Fibroblast of villous mesenchyme (primary cell): Measurements from ENCODE around the gene ADARB1. TPM values are rescaled to one million over a fixed set of nuclear protein-coding genes. Genes with fewer than 3 reads are reported as not detected.
A peak's percentile ranks its signal among the peaks of the same experiment; 100 is the strongest.
"Not testable (repeated sequence)": the region's sequence is repeated elsewhere in the genome, so short reads cannot be mapped to it uniquely, and the experiment has no call there.

ENCODE experiments used
- DNase-seq: peaks from one replicate; pipeline ENCODE4 v3.0.0-alpha.2; 2010; ENCODE audit warnings: low read depth
- H3K4me3 ChIP-seq: 2 replicates; pipeline ENCODE4 v1.5.1; 2011; ENCODE audit warnings: low read depth, mild to moderate bottlenecking, low read length
- total RNA-seq: library from RNA; depleted of rRNA; stranded (reverse); fragments of >200 nt; gene quantifications from 2 replicates; pipeline ENCODE4 v1.2.3, GENCODE V29; 2012
- TF ChIP-seq, protein P1 (sequence below): IDR thresholded peaks from 2 replicates; pipeline ENCODE4 v1.5.1; 2012; ENCODE audit warnings: low read depth, mild to moderate bottlenecking, low read length; ENCODE audit not compliant: insufficient read depth

The ADARB1 gene
- total RNA-seq, 1 donor: 16.4 TPM

DNA sequence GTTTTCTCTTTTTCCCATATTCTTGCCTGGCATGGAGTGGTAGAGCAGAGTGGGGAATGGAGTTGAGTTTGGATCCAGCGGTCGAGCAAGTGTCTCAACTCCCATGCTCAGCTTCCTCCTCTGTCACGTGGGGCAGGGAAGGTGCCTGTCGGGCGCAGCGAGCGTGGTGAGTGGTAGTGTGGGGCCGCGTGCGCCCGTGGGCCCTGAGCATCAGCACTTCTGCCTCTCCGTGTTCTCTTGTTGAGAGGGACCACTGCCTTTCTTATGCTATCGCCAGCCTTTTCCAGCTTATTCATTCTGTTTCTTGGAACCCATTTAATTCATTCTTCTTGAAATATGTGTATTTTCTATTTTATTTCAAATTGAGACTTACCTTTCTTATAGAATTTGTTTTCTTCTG is 65.1 kb downstream of the ADARB1 start:
- no peak overlapping the region for H3K4me3 ChIP-seq
- TF ChIP-seq, protein P1, sequence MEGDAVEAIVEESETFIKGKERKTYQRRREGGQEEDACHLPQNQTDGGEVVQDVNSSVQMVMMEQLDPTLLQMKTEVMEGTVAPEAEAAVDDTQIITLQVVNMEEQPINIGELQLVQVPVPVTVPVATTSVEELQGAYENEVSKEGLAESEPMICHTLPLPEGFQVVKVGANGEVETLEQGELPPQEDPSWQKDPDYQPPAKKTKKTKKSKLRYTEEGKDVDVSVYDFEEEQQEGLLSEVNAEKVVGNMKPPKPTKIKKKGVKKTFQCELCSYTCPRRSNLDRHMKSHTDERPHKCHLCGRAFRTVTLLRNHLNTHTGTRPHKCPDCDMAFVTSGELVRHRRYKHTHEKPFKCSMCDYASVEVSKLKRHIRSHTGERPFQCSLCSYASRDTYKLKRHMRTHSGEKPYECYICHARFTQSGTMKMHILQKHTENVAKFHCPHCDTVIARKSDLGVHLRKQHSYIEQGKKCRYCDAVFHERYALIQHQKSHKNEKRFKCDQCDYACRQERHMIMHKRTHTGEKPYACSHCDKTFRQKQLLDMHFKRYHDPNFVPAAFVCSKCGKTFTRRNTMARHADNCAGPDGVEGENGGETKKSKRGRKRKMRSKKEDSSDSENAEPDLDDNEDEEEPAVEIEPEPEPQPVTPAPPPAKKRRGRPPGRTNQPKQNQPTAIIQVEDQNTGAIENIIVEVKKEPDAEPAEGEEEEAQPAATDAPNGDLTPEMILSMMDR: no peak
- no peak for DNase-seq

DNA sequence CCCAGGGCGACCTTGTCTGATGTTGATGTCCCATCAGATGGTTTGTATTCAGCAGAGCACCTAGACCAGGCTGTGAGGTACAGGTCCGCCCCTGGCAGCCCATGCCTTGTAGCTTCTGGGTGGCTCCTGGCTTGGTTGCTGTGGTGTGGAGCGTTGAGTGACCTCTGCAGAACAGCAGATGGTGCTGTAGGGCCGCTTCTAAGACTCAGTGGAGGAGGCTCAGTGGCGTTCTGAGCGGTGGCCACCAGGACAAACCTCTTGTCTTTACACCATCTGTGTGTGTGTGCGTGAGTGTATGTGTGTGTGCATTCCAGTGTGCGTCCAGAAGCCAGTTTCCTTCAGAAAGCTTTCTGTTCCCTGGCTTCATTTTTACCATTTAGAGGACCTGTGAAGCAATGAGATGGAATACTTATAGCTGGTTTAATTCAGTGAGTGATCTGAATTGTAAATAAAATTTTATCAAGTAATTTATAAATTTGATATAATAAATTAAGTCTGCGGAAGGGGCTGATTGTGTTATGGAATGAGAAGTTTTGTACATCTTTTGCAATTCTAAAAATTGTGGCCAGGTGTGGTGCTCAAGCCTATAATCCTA is 66.1 kb downstream of the ADARB1 start:
- H3K4me3 ChIP-seq: no peak overlapping the region
- peak; percentile 93 for DNase-seq
- TF ChIP-seq, protein P1: peak; percentile 94

DNA sequence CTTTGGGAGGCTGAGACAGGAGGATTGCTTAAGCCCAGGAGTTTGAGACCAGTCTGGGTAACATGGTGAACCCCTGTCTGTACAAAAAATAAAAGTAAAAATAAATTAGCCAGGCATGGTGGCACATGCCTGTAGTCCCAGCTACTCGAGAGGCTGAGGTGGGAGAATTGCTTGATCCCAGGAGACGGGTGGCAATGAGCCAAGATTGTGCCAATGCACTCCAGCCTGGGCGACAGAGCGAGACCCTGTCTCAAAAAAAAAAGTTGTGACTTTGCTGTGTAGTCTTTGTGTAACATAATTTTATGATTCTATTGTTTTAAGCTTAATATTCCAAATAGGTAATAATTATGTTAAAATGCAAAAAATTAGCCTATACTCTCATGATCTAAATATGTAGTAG is 66.6 kb downstream of the ADARB1 start:
- H3K4me3 ChIP-seq, DNase-seq: not testable (repeated sequence)

DNA sequence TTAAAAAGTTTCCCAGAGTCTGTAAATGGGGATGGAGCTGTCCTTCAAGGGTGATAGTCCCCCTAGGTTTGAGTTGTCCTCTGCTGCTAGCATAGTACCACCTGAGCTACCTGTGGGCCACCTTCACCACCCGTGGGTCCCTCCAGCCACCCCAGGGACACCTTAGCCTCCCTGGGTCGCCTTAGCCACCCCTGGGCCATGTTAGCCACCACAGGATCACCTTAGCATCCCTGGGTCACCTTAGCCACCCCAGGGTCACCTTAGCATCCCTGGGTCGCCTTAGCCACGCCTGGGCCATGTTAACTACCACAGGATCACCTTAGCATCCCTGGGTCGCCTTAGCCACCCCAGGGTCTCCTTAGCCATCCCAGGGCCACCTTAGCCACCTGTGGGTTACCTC is 67.1 kb downstream of the ADARB1 start:
- no peak for DNase-seq
- TF ChIP-seq, protein P1: no peak
- H3K4me3 ChIP-seq: no peak overlapping the region

DNA sequence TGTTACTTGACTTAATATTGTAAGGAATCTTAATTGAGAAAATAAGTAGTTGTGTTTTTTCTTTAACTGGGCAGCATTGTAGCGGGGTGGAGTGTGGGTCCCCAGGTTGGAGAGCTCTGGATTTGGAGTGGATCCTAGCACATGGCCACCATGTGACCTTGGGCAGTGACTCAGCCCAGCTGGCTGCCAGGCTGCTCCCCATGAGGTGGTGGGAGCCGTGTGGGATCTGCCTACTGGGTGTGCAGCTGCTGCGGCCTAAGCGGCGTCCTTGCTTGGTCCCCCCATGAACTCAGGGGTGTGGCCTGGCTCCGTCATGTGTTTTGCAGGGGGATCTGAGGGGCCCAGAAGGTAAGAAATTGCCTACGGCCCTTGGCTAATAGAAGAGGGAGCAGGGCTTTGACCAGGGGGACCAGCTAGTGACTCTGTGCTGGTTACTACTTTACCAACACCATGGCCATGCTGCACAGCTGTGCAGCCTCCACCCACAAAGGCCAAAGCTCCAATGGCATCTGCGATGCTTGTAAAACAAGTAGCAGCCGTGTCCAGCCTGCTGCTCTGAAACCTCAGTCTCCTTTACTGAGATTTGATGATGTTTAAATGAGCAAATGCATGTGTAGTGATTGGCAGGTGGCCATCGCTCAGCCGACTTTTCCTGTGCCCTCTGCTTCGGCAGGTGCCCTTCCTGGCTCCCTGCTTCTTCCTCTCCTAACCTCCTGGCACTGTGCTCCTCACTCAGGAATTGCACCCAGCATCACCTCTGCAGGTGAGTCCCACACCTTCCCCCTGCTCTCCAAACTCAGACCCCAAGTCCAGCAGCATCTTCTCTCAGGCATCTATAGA is 68.3 kb downstream of the ADARB1 start:
- no peak overlapping the region for H3K4me3 ChIP-seq
- peak; percentile 86 for DNase-seq
- TF ChIP-seq, protein P1: no peak

DNA sequence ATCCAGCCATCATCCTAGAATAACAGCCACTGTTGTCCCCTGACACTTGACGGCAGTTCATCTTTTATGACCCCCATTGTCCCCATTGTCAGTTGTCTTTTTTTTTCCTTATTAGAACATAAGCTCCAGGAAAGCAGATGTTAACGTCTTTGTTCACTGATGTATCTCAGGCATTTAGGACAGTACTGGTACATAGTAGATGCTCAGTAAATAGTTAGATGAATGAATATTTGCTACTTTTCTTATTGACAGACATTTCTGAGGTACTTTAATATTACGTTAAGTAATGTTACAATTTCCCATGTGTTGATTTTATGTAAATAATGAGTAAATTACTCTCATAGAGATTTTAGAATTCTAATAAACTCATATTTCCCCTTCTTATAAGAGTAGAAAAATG is 69.5 kb downstream of the ADARB1 start:
- DNase-seq: no peak
- H3K4me3 ChIP-seq: no peak overlapping the region

DNA sequence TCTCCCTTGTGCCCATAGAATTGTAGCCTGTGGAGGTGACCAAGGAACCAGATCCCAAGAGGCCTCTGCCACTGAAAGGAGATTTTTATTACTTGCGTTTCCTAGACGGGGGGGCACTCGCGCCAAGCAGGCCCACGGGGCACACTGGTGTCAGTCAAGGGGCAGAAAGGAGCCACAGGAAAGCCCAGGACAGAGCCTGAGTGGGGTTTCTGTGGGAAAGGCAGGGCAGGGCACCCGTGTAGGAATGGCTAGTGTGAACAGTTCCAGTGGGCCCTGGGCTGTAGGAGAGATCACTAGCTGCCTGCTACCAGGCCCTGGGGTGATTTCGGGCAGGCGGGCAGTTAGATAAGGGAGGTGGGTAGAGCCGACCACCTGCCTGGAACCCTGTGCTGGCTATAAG is 70.8 kb downstream of the ADARB1 start:
- no peak overlapping the region for H3K4me3 ChIP-seq
- no peak for DNase-seq
- TF ChIP-seq, protein P1: no peak

More for the DNA sequence above, 69.5 kb downstream of the ADARB1 start:
- TF ChIP-seq, protein P1: no peak

DNA sequence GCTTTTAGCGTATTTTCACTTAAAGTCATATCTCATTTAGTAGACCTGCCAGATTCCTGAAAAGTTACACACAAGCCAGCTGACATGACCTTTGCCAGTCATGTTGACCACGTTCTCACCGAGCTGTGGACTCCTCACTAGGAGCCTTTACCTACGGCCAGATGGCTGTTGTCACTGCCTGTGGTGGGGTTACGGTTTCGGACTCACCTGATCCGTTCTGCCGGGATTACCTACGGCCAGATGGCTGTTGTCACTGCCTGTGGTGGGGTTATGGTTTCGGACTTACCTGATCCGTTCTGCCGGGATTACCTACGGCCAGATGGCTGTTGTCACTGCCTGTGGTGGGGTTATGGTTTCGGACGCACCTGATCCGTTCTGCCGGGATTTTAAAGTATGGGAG is 71.5 kb downstream of the ADARB1 start:
- not testable (repeated sequence) for H3K4me3 ChIP-seq, DNase-seq
